A549 (cell line): Measurements from ENCODE around the gene RAB11FIP4. TPM values are rescaled to one million over a fixed set of nuclear protein-coding genes. Genes with fewer than 3 reads are reported as not detected.

Experiments
- ATAC-seq, 2 experiments: fragments of 200-7000 bp in 1 of 2; fragments of >200 bp in 1 of 2; cut with Nextera tagmentation in 1 of 2; cut with Tn5 transposase in 1 of 2; 3 replicates each; pipeline versions ENCODE4 v1.8.0 to v1.9.1; 2018 to 2020; ENCODE audit warnings: mild to moderate bottlenecking in 1 of 2, moderate library complexity in 1 of 2
- CTCF ChIA-PET: fragments of 300-600 bp; sonication (Branson Sonifier 250); formaldehyde crosslinking; extraction: SDS; loops from one replicate; lab custom pipeline; 2021; ENCODE audit warnings: antibody characterized with exemption, inconsistent platforms; lab: Yijun Ruan, JAX
- POLR2A ChIA-PET: fragments of 350-600 bp; formaldehyde crosslinking; extraction: SDS; loops from one replicate; lab custom pipeline; 2021; ENCODE audit warnings: antibody characterized with exemption, inconsistent platforms; lab: Yijun Ruan, JAX
- DNase-seq, 2 experiments: peaks; one replicate each; pipeline versions ENCODE4 v3.0.0 to v3.0.0-alpha.2; 2011 to 2016; ENCODE audit warnings: low read depth in 1 of 2, low spot score in 1 of 2
- FAIRE-seq: peaks from 2 replicates; lab custom pipeline; 2011; peaks lifted over from hg19 to GRCh38; lab: Jason Lieb, UNC
- H3K27ac ChIP-seq, 2 experiments: fragments of >200 bp; sonication (Bioruptor Twin); formaldehyde crosslinking; 3 replicates each; pipeline ENCODE4 v1.5.1; 2016 to 2017
- H3K4me1 ChIP-seq: fragments of >200 bp; sonication (Bioruptor Twin); formaldehyde crosslinking; 3 replicates; pipeline ENCODE4 v1.6.1; 2016
- H3K4me2 ChIP-seq: fragments of >200 bp; sonication (Bioruptor Twin); formaldehyde crosslinking; 3 replicates; pipeline ENCODE4 v1.6.1; 2016
- H3K4me3 ChIP-seq: fragments of >200 bp; sonication (Bioruptor Twin); formaldehyde crosslinking; 3 replicates; pipeline ENCODE4 v1.5.1; 2016
- H3K9me3 ChIP-seq: fragments of >200 bp; sonication (Bioruptor Twin); formaldehyde crosslinking; 3 replicates; pipeline ENCODE4 v1.6.1; 2016
- ATOH8 ChIP-seq: fragments of 250-450 bp; sonication (Bioruptor Pico); IDR thresholded peaks from 2 replicates; pipeline ENCODE4 v1.5.0; 2020; ENCODE audit warnings: low read depth, mild to moderate bottlenecking, moderate library complexity
- BHLHE40 ChIP-seq: IDR thresholded peaks from 2 replicates; pipeline ENCODE4 v1.6.1; 2012; ENCODE audit warnings: low read depth, low read length, inconsistent platforms
- CBX2 ChIP-seq: fragments of 200-600 bp; sonication (generic); IDR thresholded peaks from 2 replicates; pipeline ENCODE4 v1.6.1; 2016; ENCODE audit warnings: low read depth, mild to moderate bottlenecking, borderline replicate concordance
- CBX8 ChIP-seq: fragments of 200-600 bp; sonication (generic); IDR thresholded peaks from 2 replicates; pipeline ENCODE4 v1.6.1; 2016
- CEBPB ChIP-seq, 2 experiments: fragments of >200 bp in 1 of 2; sonication (Bioruptor Twin) in 1 of 2; formaldehyde crosslinking in 1 of 2; IDR thresholded peaks; 2 replicates each; pipeline ENCODE4 v1.6.1; 2012 to 2016
- CHD2 ChIP-seq: fragments of 150-350 bp; IDR thresholded peaks from 2 replicates; pipeline ENCODE4 v1.6.1; 2014; ENCODE audit warnings: low read length; ENCODE audit not compliant: partially characterized antibody
- CHD4 ChIP-seq: fragments of 200-600 bp; sonication (generic); IDR thresholded peaks from 2 replicates; pipeline ENCODE4 v1.6.1; 2016; ENCODE audit warnings: antibody characterized with exemption, mild to moderate bottlenecking, borderline replicate concordance
- EHF ChIP-seq: fragments of 250-450 bp; sonication (Bioruptor Pico); IDR thresholded peaks from 2 replicates; pipeline ENCODE4 v1.5.0; 2020; ENCODE audit warnings: mild to moderate bottlenecking
- EHMT2 ChIP-seq: fragments of 200-600 bp; sonication (generic); IDR thresholded peaks from 2 replicates; pipeline ENCODE4 v1.6.1; 2016; ENCODE audit warnings: antibody characterized with exemption, low read depth, mild to moderate bottlenecking, moderate library complexity
- ESRRA ChIP-seq: fragments of 150-350 bp; IDR thresholded peaks from 2 replicates; pipeline ENCODE4 v1.6.1; 2014; ENCODE audit warnings: mild to moderate bottlenecking, low read length, borderline replicate concordance
- FOSB ChIP-seq: fragments of 250-450 bp; sonication (Bioruptor Pico); IDR thresholded peaks from 2 replicates; pipeline ENCODE4 v1.5.0; 2020; ENCODE audit warnings: mild to moderate bottlenecking, moderate library complexity
- FOXS1 ChIP-seq: fragments of 250-450 bp; sonication (Bioruptor Pico); IDR thresholded peaks from 2 replicates; pipeline ENCODE4 v1.5.0; 2020; ENCODE audit warnings: mild to moderate bottlenecking, moderate library complexity
- GATA3 ChIP-seq: IDR thresholded peaks from 2 replicates; pipeline ENCODE4 v1.6.1; 2012; ENCODE audit warnings: borderline replicate concordance
- HDAC2 ChIP-seq: fragments of 200-600 bp; sonication (generic); IDR thresholded peaks from 2 replicates; pipeline ENCODE4 v1.6.1; 2016
- HEYL ChIP-seq: fragments of 250-450 bp; sonication (Bioruptor Pico); IDR thresholded peaks from 2 replicates; pipeline ENCODE4 v1.8.0; 2021; ENCODE audit warnings: mild to moderate bottlenecking, moderate library complexity
- HOXB5 ChIP-seq: fragments of 250-450 bp; sonication (Bioruptor Pico); IDR thresholded peaks from 2 replicates; pipeline ENCODE4 v1.5.0; 2020; ENCODE audit warnings: mild to moderate bottlenecking, moderate library complexity
- JUNB ChIP-seq: fragments of >200 bp; sonication (Bioruptor Twin); formaldehyde crosslinking; IDR thresholded peaks from 2 replicates; pipeline ENCODE4 v1.6.1; 2016
- KDM5A ChIP-seq: fragments of 200-600 bp; sonication (generic); IDR thresholded peaks from 2 replicates; pipeline ENCODE4 v1.6.1; 2016; ENCODE audit warnings: antibody characterized with exemption, mild to moderate bottlenecking
- MAFK ChIP-seq: fragments of 450-650 bp; IDR thresholded peaks from 2 replicates; pipeline ENCODE4 v1.6.1; 2014; ENCODE audit not compliant: partially characterized antibody
- MAX ChIP-seq: IDR thresholded peaks from 2 replicates; pipeline ENCODE4 v1.6.1; 2012
- MYC ChIP-seq: IDR thresholded peaks from 2 replicates; pipeline ENCODE4 v1.6.1; 2012; ENCODE audit warnings: mild to moderate bottlenecking, inconsistent platforms, low read length, improper control_type of control experiment, borderline replicate concordance
- NFE2L2 ChIP-seq: fragments of 150-350 bp; conservative IDR thresholded peaks from 2 replicates; pipeline ENCODE4 v1.6.1; 2014; ENCODE audit warnings: low read length
- NPAS2 ChIP-seq: fragments of 250-450 bp; sonication (Bioruptor Pico); IDR thresholded peaks from 2 replicates; pipeline ENCODE4 v1.8.0; 2022; ENCODE audit warnings: mild to moderate bottlenecking, moderate library complexity, borderline replicate concordance
- NR3C1 ChIP-seq: fragments of >200 bp; sonication (Bioruptor Twin); formaldehyde crosslinking; IDR thresholded peaks from 3 replicates; pipeline ENCODE4 v1.6.1; 2017
- PHF8 ChIP-seq: fragments of 200-600 bp; sonication (generic); IDR thresholded peaks from 2 replicates; pipeline ENCODE4 v1.6.1; 2016; ENCODE audit warnings: low read depth, mild to moderate bottlenecking, antibody characterized with exemption, moderate library complexity, borderline replicate concordance
- POLR2A ChIP-seq: IDR thresholded peaks from 2 replicates; pipeline ENCODE4 v1.6.1; 2012; ENCODE audit warnings: mild to moderate bottlenecking, low read length
- RCOR1 ChIP-seq: fragments of 150-350 bp; IDR thresholded peaks from 2 replicates; pipeline ENCODE4 v1.6.1; 2014; ENCODE audit warnings: antibody characterized with exemption, low read length, low read depth
- RFX5 ChIP-seq: fragments of 450-650 bp; IDR thresholded peaks from 2 replicates; pipeline ENCODE4 v1.7.1; 2014; ENCODE audit warnings: antibody characterized with exemption, mild to moderate bottlenecking, moderate library complexity
- RNF2 ChIP-seq: fragments of 200-600 bp; sonication (generic); IDR thresholded peaks from 2 replicates; pipeline ENCODE4 v1.6.1; 2016; ENCODE audit warnings: low read depth, mild to moderate bottlenecking, antibody characterized with exemption, moderate library complexity, borderline replicate concordance
- SMC3 ChIP-seq: fragments of >200 bp; sonication (Bioruptor Twin); formaldehyde crosslinking; IDR thresholded peaks from 3 replicates; pipeline ENCODE4 v1.6.1; 2018; ENCODE audit warnings: inconsistent platforms
- TFCP2L1 ChIP-seq: fragments of 250-450 bp; sonication (Bioruptor Pico); IDR thresholded peaks from 2 replicates; pipeline ENCODE4 v1.5.0; 2021; ENCODE audit warnings: mild to moderate bottlenecking
- ZC3H11A ChIP-seq: fragments of 450-650 bp; IDR thresholded peaks from 2 replicates; pipeline ENCODE4 v1.6.1; 2014; ENCODE audit warnings: antibody characterized with exemption, mild to moderate bottlenecking
- ZFP36 ChIP-seq: fragments of 450-650 bp; IDR thresholded peaks from 2 replicates; pipeline ENCODE4 v1.6.1; 2014; ENCODE audit warnings: borderline replicate concordance; ENCODE audit not compliant: partially characterized antibody
- WGBS: methylation state at CpG from one replicate; pipeline ENCODE4 v1.1.6; 2017; ENCODE audit errors: missing lambda C conversion rate; 5-methylcytosine and 5-hydroxymethylcytosine counted together
- polyA plus RNA-seq, 4 experiments: library from polyadenylated mRNA; depleted of rRNA in 3 of 4; stranded (reverse); fragments of >200 nt; fragmentation: RNase III in 1 of 4; extraction: RNeasy Plus Mini Kit Qiagen cat#74134 plus additional on column Dnase treatment in 1 of 4; gene quantifications; 2 replicates in 3 of 4; 3 replicates in 1 of 4; pipeline ENCODE4 v1.2.3, GENCODE V29; 2011 to 2017
- TF ChIP-seq, protein P1 (sequence below): fragments of >200 bp; sonication (Bioruptor Twin); formaldehyde crosslinking; IDR thresholded peaks from 2 replicates; pipeline ENCODE4 v1.6.1; 2016
- TF ChIP-seq, protein P2 (sequence below): fragments of >200 bp; sonication (Bioruptor Twin); formaldehyde crosslinking; IDR thresholded peaks from 3 replicates; pipeline ENCODE4 v1.6.1; 2016
- TF ChIP-seq, protein P3 (sequence below): fragments of >200 bp; sonication (Bioruptor Twin); formaldehyde crosslinking; IDR thresholded peaks from 3 replicates; pipeline ENCODE4 v1.5.1; 2016

The RAB11FIP4 gene
- polyA plus RNA-seq, 2 of the 4 experiments (the other 2 are of a cell fraction): 1.9 to 3.5 TPM

- H3K4me3 ChIP-seq: peak overlapping the region; percentile 81
- H3K9me3 ChIP-seq: no peaks in the 10 kb centered on the region
- FAIRE-seq: no peak
- CTCF ChIA-PET: interaction anchor here (1.0 to 15.1 kb wide), 9 partner anchors 14 to 285 kb away, joined by 3 to 377 read pairs (median 11); no protein-coding TSS in a partner anchor
- peak overlapping the region; percentile 100 for H3K4me2 ChIP-seq
- DNase-seq: peak in 1 of 2 experiments; percentile 22
- peak; percentile 30 to 45 for ATAC-seq
- POLR2A ChIA-PET: interaction anchor here (0.6 kb wide), 2 partner anchors 20 to 25 kb away, joined by 3 read pairs; no protein-coding TSS in a partner anchor
- peaks cover 36% of the 10 kb centered on the region for H3K4me1 ChIP-seq
- H3K27ac ChIP-seq: peak overlapping the region; percentile 97 to 98
- 0 out of 2 replicates have a peak, but pooled peaks have one; percentile 27 for TF ChIP-seq MYC
- no peak for TF ChIP-seq ZC3H11A
- TF ChIP-seq EHF: no peak
- TF ChIP-seq, protein P1, sequence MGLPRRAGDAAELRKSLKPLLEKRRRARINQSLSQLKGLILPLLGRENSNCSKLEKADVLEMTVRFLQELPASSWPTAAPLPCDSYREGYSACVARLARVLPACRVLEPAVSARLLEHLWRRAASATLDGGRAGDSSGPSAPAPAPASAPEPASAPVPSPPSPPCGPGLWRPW: no peak
- no peak for TF ChIP-seq NPAS2 (CRISPR knock-in tag)
- TF ChIP-seq FOSB: 0 out of 2 replicates have a peak, but pooled peaks have one; percentile 35
- TF ChIP-seq HEYL (CRISPR knock-in tag): no peak
- no peak for TF ChIP-seq ATOH8 (CRISPR knock-in tag)
- peak; percentile 55; the same call in 1 of the 2 replicates for TF ChIP-seq TFCP2L1 (CRISPR knock-in tag)
- TF ChIP-seq CHD4: no peak
- no peak for TF ChIP-seq HOXB5 (CRISPR knock-in tag)
- no peak for TF ChIP-seq RFX5
- no peak for TF ChIP-seq MAFK
- TF ChIP-seq HDAC2: no peak
- TF ChIP-seq ESRRA: no peak
- TF ChIP-seq FOXS1: no peak
- TF ChIP-seq KDM5A: no peak
- TF ChIP-seq CBX2: no peak
- no peak; the same call in 1 of the 2 replicates for TF ChIP-seq MAX
- no peak for TF ChIP-seq NR3C1
- no peak for TF ChIP-seq CEBPB (IDR thresholded peaks at IDR 0.05)
- TF ChIP-seq ZFP36: no peak
- no peak for TF ChIP-seq GATA3
- TF ChIP-seq CBX8: no peak
- peak; percentile 11; the same call in 1 of the 2 replicates for TF ChIP-seq RNF2
- TF ChIP-seq POLR2A: no peak; the same call in 1 of the 2 replicates
- no peak for TF ChIP-seq NFE2L2
- no peak for TF ChIP-seq BHLHE40
- TF ChIP-seq EHMT2: no peak
- no peak for TF ChIP-seq JUNB
- TF ChIP-seq PHF8: peak; percentile 15
- no peak for TF ChIP-seq CHD2
- no peak for TF ChIP-seq RCOR1
- TF ChIP-seq, protein P2, sequence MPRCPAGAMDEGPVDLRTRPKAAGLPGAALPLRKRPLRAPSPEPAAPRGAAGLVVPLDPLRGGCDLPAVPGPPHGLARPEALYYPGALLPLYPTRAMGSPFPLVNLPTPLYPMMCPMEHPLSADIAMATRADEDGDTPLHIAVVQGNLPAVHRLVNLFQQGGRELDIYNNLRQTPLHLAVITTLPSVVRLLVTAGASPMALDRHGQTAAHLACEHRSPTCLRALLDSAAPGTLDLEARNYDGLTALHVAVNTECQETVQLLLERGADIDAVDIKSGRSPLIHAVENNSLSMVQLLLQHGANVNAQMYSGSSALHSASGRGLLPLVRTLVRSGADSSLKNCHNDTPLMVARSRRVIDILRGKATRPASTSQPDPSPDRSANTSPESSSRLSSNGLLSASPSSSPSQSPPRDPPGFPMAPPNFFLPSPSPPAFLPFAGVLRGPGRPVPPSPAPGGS: no peak
- TF ChIP-seq SMC3: no peak
- TF ChIP-seq, protein P3, sequence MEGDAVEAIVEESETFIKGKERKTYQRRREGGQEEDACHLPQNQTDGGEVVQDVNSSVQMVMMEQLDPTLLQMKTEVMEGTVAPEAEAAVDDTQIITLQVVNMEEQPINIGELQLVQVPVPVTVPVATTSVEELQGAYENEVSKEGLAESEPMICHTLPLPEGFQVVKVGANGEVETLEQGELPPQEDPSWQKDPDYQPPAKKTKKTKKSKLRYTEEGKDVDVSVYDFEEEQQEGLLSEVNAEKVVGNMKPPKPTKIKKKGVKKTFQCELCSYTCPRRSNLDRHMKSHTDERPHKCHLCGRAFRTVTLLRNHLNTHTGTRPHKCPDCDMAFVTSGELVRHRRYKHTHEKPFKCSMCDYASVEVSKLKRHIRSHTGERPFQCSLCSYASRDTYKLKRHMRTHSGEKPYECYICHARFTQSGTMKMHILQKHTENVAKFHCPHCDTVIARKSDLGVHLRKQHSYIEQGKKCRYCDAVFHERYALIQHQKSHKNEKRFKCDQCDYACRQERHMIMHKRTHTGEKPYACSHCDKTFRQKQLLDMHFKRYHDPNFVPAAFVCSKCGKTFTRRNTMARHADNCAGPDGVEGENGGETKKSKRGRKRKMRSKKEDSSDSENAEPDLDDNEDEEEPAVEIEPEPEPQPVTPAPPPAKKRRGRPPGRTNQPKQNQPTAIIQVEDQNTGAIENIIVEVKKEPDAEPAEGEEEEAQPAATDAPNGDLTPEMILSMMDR: no peak
- WGBS: 45% methylated on average over 47 of the region's 91 CpGs
Observed at GRCh38 chr17:31559584-31560501, 168.4 kb downstream of the RAB11FIP4 start.
